Lung microvascular endothelial cell (primary cell): ENCODE measurements around the gene WDR37. TPM values are rescaled to one million over a fixed set of nuclear protein-coding genes. Genes with fewer than 3 reads are reported as not detected.

ENCODE experiments used
- DNase-seq, 2 donors: peaks; one replicate each; pipeline versions ENCODE4 v3.0.0 to v3.0.0-alpha.2; 2010; ENCODE audit warnings: low read depth in 2 of 2
- total RNA-seq: library from RNA; depleted of rRNA; stranded (reverse); fragments of >200 nt; gene quantifications from 2 replicates; pipeline ENCODE4 v1.2.1, GENCODE V29; 2014

WDR37 gene
- total RNA-seq, 1 donor from 2014 or later, result 17.3 TPM

- DNase-seq, result peak in 1 of 2 donors; percentile 46
Measured at GRCh38 chr10:1074052-1074747, 18.0 kb downstream of the WDR37 start.

- DNase-seq, result peak; percentile 41 to 51
Measured at GRCh38 chr10:1074748-1075308, 18.6 kb downstream of the WDR37 start.

GRCh38 chr10:1078668-1079067, 22.5 kb downstream of the WDR37 start:
- no peak for DNase-seq

- no peak for DNase-seq
Measured at GRCh38 chr10:1083581-1083980, 27.4 kb downstream of the WDR37 start.

GRCh38 chr10:1084011-1084950, 28.1 kb downstream of the WDR37 start:
- no peak for DNase-seq

- DNase-seq, result no peak
Measured at GRCh38 chr10:1085258-1085657, 29.1 kb downstream of the WDR37 start.

- no peak for DNase-seq
Measured at GRCh38 chr10:1086787-1087186, 30.6 kb downstream of the WDR37 start.

GRCh38 chr10:1089017-1089689, 33.0 kb downstream of the WDR37 start:
- DNase-seq, result peak; percentile 21 to 23

- DNase-seq, result no peak
Measured at GRCh38 chr10:1090696-1091095, 34.5 kb downstream of the WDR37 start.

- DNase-seq, result no peak
Measured at GRCh38 chr10:1093696-1094095, 37.5 kb downstream of the WDR37 start.

GRCh38 chr10:1094112-1095057, 38.2 kb downstream of the WDR37 start:
- DNase-seq, result no peak

GRCh38 chr10:1095498-1095897, 39.3 kb downstream of the WDR37 start:
- no peak for DNase-seq

GRCh38 chr10:1096287-1096889, 40.2 kb downstream of the WDR37 start:
- DNase-seq, result no peak

GRCh38 chr10:1097436-1097835, 41.3 kb downstream of the WDR37 start:
- no peak for DNase-seq

- no peak for DNase-seq
Measured at GRCh38 chr10:1100143-1100542, 44.0 kb downstream of the WDR37 start.

GRCh38 chr10:1100691-1101368, 44.6 kb downstream of the WDR37 start:
- DNase-seq, result no peak

GRCh38 chr10:1101946-1102345, 45.8 kb downstream of the WDR37 start:
- DNase-seq, result no peak

- no peak for DNase-seq
Measured at GRCh38 chr10:1102416-1102815, 46.2 kb downstream of the WDR37 start.

- no peak for DNase-seq
Measured at GRCh38 chr10:1102831-1103230, 46.6 kb downstream of the WDR37 start.

GRCh38 chr10:1103551-1103950, 47.4 kb downstream of the WDR37 start:
- no peak for DNase-seq
